Loucy (cell line): Measurements from ENCODE around the gene TJAP1.

Source experiments
- EZH2phosphoT487 ChIP-seq: fragments of 200-600 bp; IDR thresholded peaks from 2 replicates; pipeline ENCODE4 v1.6.1; 2018; ENCODE audit warnings: antibody characterized with exemption, mild to moderate bottlenecking, moderate library complexity, borderline replicate concordance
- TF ChIP-seq, protein P1 (sequence below): fragments of 200-600 bp; sonication (generic); conservative IDR thresholded peaks from 2 replicates; pipeline ENCODE4 v1.5.1; 2014; ENCODE audit warnings: mild to moderate bottlenecking, antibody characterized with exemption, low read length

DNA sequence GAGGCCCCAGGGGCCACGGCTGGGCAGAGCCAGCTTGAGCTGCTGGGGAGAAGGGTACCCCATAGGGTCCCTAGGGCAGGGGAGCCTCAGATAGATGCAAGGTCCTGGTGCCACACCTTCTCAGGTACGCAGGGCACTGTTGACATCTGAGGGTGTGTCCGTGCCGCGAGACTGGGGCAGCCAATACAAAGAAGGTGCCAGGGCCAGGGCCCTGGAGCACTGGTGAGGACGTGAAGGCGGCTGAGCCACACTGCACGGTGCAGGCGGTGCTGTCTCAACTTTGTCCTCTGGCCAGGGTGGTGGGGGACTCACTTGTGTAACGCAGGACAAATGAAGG is 33.4 kb downstream of the TJAP1 start:
- TF ChIP-seq, protein P1, sequence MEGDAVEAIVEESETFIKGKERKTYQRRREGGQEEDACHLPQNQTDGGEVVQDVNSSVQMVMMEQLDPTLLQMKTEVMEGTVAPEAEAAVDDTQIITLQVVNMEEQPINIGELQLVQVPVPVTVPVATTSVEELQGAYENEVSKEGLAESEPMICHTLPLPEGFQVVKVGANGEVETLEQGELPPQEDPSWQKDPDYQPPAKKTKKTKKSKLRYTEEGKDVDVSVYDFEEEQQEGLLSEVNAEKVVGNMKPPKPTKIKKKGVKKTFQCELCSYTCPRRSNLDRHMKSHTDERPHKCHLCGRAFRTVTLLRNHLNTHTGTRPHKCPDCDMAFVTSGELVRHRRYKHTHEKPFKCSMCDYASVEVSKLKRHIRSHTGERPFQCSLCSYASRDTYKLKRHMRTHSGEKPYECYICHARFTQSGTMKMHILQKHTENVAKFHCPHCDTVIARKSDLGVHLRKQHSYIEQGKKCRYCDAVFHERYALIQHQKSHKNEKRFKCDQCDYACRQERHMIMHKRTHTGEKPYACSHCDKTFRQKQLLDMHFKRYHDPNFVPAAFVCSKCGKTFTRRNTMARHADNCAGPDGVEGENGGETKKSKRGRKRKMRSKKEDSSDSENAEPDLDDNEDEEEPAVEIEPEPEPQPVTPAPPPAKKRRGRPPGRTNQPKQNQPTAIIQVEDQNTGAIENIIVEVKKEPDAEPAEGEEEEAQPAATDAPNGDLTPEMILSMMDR, result no peak
- no peak for TF ChIP-seq EZH2phosphoT487
